Measurements from ENCODE around the gene ACSBG1.

GRCh38 chr15:78213425-78213750 is 21.0 kb downstream of the ACSBG1 start:
- TF ChIP-seq TAF1 (IDR thresholded peaks at IDR 0.05; ENCODE audit: borderline replicate concordance, insufficient read depth, low read length) = no peak
- no peak for TF ChIP-seq SIN3A (IDR thresholded peaks at IDR 0.05; ENCODE audit: borderline replicate concordance, insufficient read depth, low read length)
- TF ChIP-seq, protein P1, sequence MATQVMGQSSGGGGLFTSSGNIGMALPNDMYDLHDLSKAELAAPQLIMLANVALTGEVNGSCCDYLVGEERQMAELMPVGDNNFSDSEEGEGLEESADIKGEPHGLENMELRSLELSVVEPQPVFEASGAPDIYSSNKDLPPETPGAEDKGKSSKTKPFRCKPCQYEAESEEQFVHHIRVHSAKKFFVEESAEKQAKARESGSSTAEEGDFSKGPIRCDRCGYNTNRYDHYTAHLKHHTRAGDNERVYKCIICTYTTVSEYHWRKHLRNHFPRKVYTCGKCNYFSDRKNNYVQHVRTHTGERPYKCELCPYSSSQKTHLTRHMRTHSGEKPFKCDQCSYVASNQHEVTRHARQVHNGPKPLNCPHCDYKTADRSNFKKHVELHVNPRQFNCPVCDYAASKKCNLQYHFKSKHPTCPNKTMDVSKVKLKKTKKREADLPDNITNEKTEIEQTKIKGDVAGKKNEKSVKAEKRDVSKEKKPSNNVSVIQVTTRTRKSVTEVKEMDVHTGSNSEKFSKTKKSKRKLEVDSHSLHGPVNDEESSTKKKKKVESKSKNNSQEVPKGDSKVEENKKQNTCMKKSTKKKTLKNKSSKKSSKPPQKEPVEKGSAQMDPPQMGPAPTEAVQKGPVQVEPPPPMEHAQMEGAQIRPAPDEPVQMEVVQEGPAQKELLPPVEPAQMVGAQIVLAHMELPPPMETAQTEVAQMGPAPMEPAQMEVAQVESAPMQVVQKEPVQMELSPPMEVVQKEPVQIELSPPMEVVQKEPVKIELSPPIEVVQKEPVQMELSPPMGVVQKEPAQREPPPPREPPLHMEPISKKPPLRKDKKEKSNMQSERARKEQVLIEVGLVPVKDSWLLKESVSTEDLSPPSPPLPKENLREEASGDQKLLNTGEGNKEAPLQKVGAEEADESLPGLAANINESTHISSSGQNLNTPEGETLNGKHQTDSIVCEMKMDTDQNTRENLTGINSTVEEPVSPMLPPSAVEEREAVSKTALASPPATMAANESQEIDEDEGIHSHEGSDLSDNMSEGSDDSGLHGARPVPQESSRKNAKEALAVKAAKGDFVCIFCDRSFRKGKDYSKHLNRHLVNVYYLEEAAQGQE (IDR thresholded peaks at IDR 0.05; ENCODE audit: insufficient read depth in 1 of 2, low read depth in 2 of 2, low read length in 2 of 2) = no peak
- no peak for TF ChIP-seq POLR2AphosphoS5 (IDR thresholded peaks at IDR 0.05; ENCODE audit: low read depth, low read length)

Measured in PFSK-1 (cell line).